Stimulated activated CD4-positive, alpha-beta T cell treated with anti-CD3 and anti-CD28 coated beads, Interleukin-12 subunit alpha, Interleukin-12 subunit beta, amount 100 ng/mL, for 4 hours (primary cell): ENCODE results near the gene FBXO24.

ENCODE experiments used
- DNase-seq: peaks from one replicate; pipeline ENCODE4 v3.0.0-alpha.2; 2020

FBXO24 gene

DNA sequence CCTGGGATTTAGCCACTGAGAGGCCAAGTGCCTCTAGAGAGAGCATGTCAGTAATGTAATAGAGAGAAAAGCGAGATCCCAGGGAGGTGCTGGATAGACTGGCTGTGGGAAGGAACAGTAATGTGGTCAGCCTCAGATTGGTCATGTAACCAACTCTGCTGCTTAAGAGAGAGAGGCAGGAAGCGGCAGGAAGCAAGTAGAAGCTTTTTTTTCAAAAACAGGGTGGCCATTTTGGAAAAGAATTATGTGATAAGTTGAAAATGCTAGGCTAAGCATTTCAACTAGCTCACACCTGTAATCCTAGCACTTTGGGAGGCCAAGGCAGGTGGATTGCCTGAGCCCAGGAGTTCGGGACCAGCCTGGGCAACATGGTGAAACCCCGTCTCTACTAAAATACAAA lies 12.3 kb downstream of the FBXO24 start:
- no peak for DNase-seq

- no peak for DNase-seq
Observed at GRCh38 chr7:100599911-100600729, 14.0 kb downstream of the FBXO24 start.

DNA sequence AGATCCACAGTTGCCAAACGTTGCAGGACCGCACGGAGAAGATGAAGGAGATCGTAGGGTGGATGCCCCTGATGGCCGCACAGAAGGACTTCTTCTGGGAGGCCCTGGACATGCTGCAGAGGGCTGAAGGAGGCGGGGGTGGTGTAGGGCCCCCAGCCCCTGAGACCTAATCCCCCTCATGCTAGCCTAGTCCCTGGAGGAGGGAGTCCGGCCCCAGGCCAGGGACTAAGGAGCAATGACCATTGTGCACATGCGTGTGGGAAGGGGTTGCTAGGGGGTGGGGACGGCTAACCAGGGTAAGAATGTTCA lies 14.6 kb downstream of the FBXO24 start:
- no peak for DNase-seq

DNA sequence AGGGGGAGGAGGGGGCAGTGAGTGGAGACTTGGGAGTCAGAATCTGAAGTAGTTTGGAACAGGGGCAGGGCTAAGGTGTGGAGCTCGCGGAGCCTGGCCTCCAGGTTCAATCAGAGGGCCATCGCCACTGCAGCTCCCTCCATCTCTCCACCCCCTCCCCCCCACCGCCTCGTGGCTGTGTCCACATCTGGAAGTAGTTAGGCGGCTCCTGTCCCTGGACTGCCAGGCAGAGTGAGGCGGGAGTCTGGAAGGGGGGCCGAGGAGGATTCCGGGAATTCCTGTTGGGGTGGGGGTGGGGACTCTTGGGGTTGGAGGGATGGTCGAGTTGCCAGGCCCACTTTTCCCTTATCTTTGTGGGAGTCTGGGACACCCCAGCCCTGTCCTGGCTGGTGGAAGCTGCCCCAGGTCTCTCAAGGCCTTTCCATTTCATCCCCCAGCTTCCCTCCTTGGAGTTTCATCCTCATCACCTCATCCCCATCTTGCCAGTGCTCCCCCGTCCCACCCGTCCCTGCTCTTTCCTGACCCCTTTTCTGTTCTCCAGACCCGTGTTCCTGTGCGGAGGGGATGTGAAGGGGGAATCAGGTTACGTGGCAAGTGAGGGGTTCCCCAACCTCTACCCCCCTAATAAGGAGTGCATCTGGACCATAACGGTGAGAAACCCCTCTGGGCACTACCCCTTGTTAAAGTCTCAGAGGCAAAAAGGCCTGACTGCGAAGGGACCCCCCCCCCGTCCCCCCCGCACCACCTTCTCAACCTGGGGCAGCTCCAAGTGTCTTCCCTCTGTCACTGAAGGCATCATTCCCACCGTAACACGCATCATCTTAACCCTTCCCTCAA lies 17.0 kb downstream of the FBXO24 start:
- no peak for DNase-seq

- no peak for DNase-seq
Observed at GRCh38 chr7:100603726-100604027, 17.5 kb downstream of the FBXO24 start.

DNA sequence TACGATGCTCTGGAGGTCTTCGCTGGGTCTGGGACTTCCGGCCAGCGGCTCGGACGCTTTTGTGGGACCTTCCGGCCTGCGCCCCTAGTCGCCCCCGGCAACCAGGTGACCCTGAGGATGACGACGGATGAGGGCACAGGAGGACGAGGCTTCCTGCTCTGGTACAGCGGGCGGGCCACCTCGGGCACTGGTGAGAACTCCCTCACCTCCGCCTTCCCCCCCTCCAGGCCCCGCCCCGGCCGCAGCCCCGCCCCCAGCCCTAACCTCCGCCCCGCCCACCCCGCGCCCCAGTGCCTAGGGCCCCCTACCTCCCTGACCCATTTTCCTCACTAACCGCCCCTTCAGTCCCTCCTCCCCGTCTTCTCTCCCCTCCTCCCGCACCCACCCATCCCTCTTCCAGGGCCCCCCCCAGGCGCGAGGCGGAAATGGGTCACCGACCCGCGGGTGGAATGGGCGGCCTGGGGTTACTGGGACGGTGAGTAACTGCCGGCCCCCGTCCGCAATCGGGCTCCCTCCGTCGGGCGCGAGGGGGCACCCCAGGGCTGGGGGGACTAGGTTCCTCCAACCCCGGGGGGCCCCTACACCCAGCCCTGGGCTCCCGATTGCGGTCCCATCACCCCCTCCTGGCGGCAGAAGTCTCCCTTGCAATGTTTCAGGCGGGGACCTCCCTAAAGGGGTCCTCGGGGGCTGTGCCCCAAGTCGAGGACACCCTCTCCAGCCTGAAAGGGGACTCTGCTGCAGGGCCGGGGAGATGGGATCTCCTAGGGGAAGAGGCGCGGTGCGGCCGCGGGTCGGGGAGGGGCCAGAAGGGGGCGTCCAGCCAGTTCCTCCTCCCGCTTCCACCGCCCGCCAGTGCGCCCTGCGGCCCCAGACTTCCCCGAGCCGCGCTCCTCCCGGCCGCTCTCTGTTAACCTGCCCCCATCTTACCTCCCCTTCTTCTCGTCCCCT lies 18.2 kb downstream of the FBXO24 start:
- peak; percentile 71 for DNase-seq

DNA sequence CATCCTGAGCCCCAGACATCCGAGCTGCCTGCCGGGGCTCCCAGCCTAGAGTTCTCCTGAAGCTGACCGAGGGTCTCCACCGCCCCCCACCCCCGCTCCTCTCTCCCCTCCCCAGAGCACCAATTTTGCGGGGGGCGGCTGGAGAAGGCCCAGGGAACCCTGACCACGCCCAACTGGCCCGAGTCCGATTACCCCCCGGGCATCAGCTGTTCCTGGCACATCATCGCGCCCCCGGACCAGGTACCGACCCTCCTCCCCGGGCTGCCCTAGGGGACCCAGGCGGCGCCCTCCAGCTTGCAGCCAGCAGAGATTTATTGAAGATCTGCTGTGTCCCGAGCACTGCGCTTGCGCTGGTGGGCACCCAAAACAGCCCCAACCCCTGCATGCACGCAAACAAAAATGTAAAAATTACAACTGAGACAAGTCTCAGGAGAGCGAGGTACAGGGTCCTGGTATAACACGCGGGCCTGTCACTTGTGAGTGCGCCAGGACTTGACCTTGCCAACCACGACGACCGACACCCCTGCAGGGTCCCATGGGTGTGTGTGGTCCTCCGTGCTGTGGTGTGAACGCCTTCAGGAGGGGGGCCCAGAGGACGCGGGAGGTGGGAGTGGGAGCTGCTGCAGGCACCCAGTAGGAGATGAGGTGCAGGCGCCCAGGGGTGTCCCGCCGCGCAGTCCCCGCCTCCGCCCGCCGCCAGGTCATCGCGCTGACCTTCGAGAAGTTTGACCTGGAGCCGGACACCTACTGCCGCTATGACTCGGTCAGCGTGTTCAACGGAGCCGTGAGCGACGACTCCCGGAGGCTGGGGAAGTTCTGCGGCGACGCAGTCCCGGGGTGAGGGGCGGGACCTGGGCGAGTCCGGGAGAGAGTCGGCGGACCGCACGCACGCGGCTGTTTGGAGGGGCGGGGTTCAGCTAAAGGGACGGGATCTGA lies 19.1 kb downstream of the FBXO24 start:
- peak; percentile 39 for DNase-seq

DNA sequence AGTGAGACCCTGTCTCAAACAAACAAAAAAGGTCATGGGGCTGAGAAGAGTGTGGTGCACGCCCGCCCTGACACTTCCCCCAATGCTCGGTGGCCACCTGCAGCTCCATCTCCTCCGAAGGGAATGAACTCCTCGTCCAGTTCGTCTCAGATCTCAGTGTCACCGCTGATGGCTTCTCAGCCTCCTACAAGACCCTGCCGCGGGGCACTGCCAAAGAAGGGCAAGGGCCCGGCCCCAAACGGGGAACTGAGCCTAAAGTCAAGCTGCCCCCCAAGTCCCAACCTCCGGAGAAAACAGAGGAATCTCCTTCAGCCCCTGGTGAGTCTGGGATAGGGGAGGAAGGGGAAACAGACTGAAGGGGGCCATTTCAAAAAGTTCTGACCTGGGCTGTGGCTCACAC lies 20.2 kb downstream of the FBXO24 start:
- no peak for DNase-seq

DNA sequence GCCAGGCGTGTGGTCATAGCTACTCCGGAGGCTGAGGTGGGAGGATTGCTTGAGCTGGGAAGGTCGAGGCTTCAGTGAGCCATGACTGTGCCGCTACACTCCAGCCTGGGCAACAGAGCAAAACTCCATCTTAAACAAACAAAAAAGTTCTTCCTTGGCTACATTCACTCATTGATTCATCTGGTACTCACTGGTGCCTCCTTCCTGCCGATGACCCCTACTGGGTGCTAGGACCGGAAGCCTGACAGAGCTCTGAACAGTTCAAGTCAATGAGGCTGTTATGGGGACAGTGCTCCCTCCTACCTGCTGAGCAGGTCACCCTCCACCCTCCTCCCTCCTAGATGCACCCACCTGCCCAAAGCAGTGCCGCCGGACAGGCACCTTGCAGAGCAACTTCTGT lies 21.0 kb downstream of the FBXO24 start:
- DNase-seq: no peak

- DNase-seq: no peak
Observed at GRCh38 chr7:100609958-100610357, 23.8 kb downstream of the FBXO24 start.

GRCh38 chr7:100611983-100612729 lies 26.0 kb downstream of the FBXO24 start, which contains the start of gene MOSPD3:
TSS of gene MOSPD3 (plus strand) at chr7:100612540. CDS start at chr7:100612792, 252 bp downstream.
- DNase-seq: peak; percentile 99

DNA sequence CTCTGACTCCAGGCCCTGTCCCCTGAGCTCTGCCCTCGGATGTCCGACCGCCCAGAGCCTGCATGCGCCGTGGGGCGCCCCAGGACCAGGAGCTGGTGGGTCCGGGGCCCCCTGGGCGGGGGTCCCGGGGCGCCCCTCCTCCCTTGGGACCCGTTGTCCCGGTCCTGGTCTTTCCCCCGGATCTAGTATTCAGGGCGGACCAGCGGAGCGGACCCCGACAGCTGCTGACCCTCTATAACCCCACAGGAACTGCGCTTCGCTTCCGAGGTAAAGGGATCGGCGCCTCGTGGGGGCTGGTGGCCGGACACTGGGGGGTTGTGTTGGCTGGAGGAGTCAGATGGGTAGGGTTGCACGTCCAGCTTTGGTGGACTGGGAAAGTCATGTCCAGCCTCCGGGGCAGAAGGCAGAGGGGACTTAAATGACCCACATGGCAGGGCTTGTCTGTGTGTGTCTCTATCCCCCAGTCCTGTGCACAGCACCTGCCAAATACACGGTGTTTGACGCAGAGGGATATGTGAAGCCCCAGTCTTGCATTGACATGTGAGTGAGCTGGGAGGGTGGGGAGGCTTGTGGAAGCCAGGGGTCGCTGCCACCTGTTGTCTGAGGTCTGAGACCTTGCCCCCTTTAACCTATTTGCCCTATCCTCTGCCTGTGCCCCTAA lies 26.7 kb downstream of the FBXO24 start:
- no peak for DNase-seq

DNA sequence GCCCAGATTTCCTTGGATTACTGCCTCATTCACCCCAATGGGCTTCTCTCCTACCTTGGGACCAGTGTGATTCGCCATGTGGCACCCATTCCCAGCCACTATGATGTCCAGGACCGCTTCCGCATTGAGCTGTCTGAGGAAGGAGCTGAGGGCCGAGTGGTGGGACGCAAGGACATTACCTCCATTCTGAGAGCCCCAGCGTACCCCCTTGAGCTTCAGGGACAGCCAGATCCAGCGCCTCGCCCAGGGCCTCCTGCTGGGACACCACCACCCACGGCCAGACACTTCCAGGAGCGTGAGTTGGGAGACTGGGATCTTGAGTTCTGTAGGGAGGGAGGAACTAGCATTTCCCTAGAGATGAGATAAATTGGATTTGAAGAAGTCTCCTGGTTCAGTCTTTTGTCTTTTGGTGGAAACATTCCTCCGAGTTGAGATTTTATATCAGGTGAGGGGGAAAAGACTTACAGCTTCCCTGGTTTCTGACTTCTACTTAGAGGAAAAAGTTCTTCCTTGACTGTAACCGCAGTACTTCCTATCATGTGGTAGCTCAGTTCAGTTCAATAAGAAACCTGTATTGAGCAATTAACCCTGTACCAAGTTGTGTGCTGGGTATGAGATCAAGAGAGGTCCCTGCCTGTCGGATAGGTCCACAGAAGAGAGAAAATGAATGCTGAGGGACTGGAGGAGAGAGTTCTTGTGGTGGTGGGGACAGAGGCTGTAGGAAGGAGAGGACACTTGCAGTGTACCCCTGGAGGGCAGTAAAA lies 27.5 kb downstream of the FBXO24 start:
- no peak for DNase-seq

GRCh38 chr7:100614308-100614861 lies 28.3 kb downstream of the FBXO24 start:
- no peak for DNase-seq

- no peak for DNase-seq
Observed at GRCh38 chr7:100620239-100620638, 34.1 kb downstream of the FBXO24 start.

GRCh38 chr7:100620804-100621203 lies 34.7 kb downstream of the FBXO24 start:
- no peak for DNase-seq

GRCh38 chr7:100621554-100621953 lies 35.4 kb downstream of the FBXO24 start:
- DNase-seq: no peak

GRCh38 chr7:100623951-100624824 lies 38.1 kb downstream of the FBXO24 start:
- no peak for DNase-seq

- DNase-seq: no peak
Observed at GRCh38 chr7:100626055-100626454, 39.9 kb downstream of the FBXO24 start.
